ENCODE measurements around the gene SCFD2.
A peak's percentile ranks its signal among the peaks of the same experiment; 100 is the strongest.

Gene SCFD2

GRCh38 chr4:53000560-53000959, 365.3 kb downstream of the SCFD2 start:
- Histone ChIP-seq H3K27me3 (replicated peaks) (no peaks in the 10 kb centered on the region), H3K36me3 (replicated peaks) (no peaks in the 10 kb centered on the region), H3K27ac (no peak overlapping the region), H3K4me3 (ENCODE audit: low read depth, low read length) (no peak overlapping the region)
- DNase-seq, result no peak
- in situ Hi-C loops (cut with HindIII; ENCODE audit: low pct_ligation_motif_present, low sequenced_read_pairs), result no loop called here
- no peak for TF ChIP-seq CTCF (IDR thresholded peaks at IDR 0.05; ENCODE audit: low read depth, low read length, missing control alignments)

- H3K27me3 ChIP-seq (replicated peaks), result no peaks in the 10 kb centered on the region
- no peak for DNase-seq
- no peak for TF ChIP-seq CTCF (IDR thresholded peaks at IDR 0.05; ENCODE audit: low read depth, low read length, missing control alignments)
- no peaks in the 10 kb centered on the region for H3K36me3 ChIP-seq (replicated peaks)
- no peak overlapping the region for H3K4me3 ChIP-seq (ENCODE audit: low read depth, low read length)
- in situ Hi-C loops (cut with HindIII; ENCODE audit: low pct_ligation_motif_present, low sequenced_read_pairs), result no loop called here
- no peak overlapping the region for H3K27ac ChIP-seq
Observed at GRCh38 chr4:52999626-53000025, 366.2 kb downstream of the SCFD2 start.

GRCh38 chr4:52998413-52998812, 367.4 kb downstream of the SCFD2 start:
- no peak for DNase-seq
- no peaks in the 10 kb centered on the region for H3K27me3 ChIP-seq (replicated peaks)
- no peak for TF ChIP-seq CTCF (IDR thresholded peaks at IDR 0.05; ENCODE audit: low read depth, low read length, missing control alignments)
- H3K36me3 ChIP-seq (replicated peaks), result no peaks in the 10 kb centered on the region
- no peak overlapping the region for H3K27ac ChIP-seq
- in situ Hi-C loops (cut with HindIII; ENCODE audit: low pct_ligation_motif_present, low sequenced_read_pairs), result no loop called here
- H3K4me3 ChIP-seq (ENCODE audit: low read depth, low read length), result no peak overlapping the region

- Histone ChIP-seq H3K27ac (no peak overlapping the region), H3K27me3 (replicated peaks) (no peaks in the 10 kb centered on the region), H3K4me3 (ENCODE audit: low read depth, low read length) (no peak overlapping the region), H3K36me3 (replicated peaks) (no peaks in the 10 kb centered on the region)
- no peak for DNase-seq
- TF ChIP-seq CTCF (IDR thresholded peaks at IDR 0.05; ENCODE audit: low read depth, low read length, missing control alignments), result no peak
- in situ Hi-C loops (cut with HindIII; ENCODE audit: low pct_ligation_motif_present, low sequenced_read_pairs), result no loop called here
Observed at GRCh38 chr4:52997132-52997416, 368.8 kb downstream of the SCFD2 start.

GRCh38 chr4:52996261-52997131, 369.4 kb downstream of the SCFD2 start:
- Histone ChIP-seq H3K4me3 (ENCODE audit: low read depth, low read length) (no peak overlapping the region), H3K36me3 (replicated peaks) (no peaks in the 10 kb centered on the region), H3K27me3 (replicated peaks) (no peaks in the 10 kb centered on the region), H3K27ac (peak overlapping the region; percentile 38)
- TF ChIP-seq CTCF (IDR thresholded peaks at IDR 0.05; ENCODE audit: low read depth, low read length, missing control alignments), result no peak
- in situ Hi-C loops (cut with HindIII; ENCODE audit: low pct_ligation_motif_present, low sequenced_read_pairs), result no loop called here
- no peak for DNase-seq
